Chondrocyte (in vitro differentiated cells): ENCODE measurements around the gene CAMKMT. TPM values are rescaled to one million over a fixed set of nuclear protein-coding genes. Genes with fewer than 3 reads are reported as not detected.

Experiments used
- DNase-seq: peaks from one replicate; pipeline ENCODE4 v3.0.0; 2021; ENCODE audit warnings: mixed read lengths, low spot score
- H3K27ac Mint-ChIP-seq: one replicate; pipeline ENCODE4 v1.8.0; 2021; ENCODE audit warnings: mild to moderate bottlenecking, moderate library complexity, mixed read lengths; ENCODE audit not compliant: unreplicated experiment
- H3K27me3 Mint-ChIP-seq: 2 replicates; pipeline ENCODE4 v1.8.0; 2021; ENCODE audit warnings: low read depth, mixed read lengths
- H3K36me3 Mint-ChIP-seq: 2 replicates; pipeline ENCODE4 v1.8.0; 2021; ENCODE audit warnings: low read depth, mixed read lengths
- H3K4me1 Mint-ChIP-seq: 2 replicates; pipeline ENCODE4 v1.8.0; 2021; ENCODE audit warnings: low read depth, mild to moderate bottlenecking, mixed read lengths
- H3K4me3 Mint-ChIP-seq: one replicate; pipeline ENCODE4 v1.8.0; 2021; ENCODE audit warnings: mild to moderate bottlenecking, moderate library complexity, mixed read lengths; ENCODE audit not compliant: unreplicated experiment
- H3K9me3 Mint-ChIP-seq: 2 replicates; pipeline ENCODE4 v1.8.0; 2021; ENCODE audit warnings: low read depth, mixed read lengths
- total RNA-seq: library from RNA; stranded (reverse); gene quantifications from 3 replicates; pipeline ENCODE4 v1.2.1, GENCODE V29; 2021
- TF ChIP-seq, protein P1 (sequence below): fragments of 200-600 bp; sonication (generic); IDR thresholded peaks from 2 replicates; pipeline ENCODE4 v1.5.0; 2021; ENCODE audit warnings: antibody characterized with exemption, mild to moderate bottlenecking, moderate library complexity

CAMKMT gene
- total RNA-seq, 1 donor from 2014 or later: 6.5 TPM

DNA sequence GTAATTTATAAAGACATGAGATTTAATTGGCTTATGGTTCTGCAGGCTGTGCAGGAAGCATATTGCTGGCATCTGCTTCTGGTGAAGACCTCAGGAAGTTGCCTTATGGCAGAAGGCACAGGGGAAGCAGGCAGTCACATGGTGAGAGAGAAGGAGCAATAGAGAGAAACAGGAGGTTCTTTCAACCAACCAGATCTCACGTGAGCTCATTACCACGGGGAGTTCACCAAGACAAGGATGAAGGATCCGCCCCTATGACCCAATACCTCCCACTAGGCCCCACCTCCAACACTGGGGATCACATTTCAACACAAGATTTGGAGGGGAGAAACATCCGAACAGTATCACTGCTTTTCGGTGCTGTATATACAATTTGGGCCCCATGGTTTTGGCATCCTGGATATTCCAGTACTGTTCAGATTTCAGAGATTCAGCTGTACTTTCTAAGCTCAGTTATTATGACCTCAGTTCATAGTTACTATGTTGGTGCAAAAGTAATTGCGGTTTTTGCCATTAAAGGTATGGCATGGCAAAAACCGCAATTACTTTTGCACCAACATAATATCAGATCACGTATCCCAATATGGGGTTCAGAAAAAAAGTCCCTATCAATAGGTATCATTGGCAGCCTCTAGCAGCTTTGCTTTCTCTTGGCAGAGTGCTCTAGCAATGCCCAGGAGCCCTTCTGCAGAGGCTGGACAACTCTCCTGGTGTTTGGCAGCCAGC, 390.2 kb downstream of the CAMKMT start:
- H3K4me1 Mint-ChIP-seq: no peaks in the 10 kb centered on the region
- no peak overlapping the region for H3K4me3 Mint-ChIP-seq
- DNase-seq: no peak
- no peak overlapping the region for H3K27ac Mint-ChIP-seq
- no peaks in the 10 kb centered on the region for H3K27me3 Mint-ChIP-seq
- H3K36me3 Mint-ChIP-seq: peaks cover 1% of the 10 kb centered on the region
- no peaks in the 10 kb centered on the region for H3K9me3 Mint-ChIP-seq
- TF ChIP-seq, protein P1, sequence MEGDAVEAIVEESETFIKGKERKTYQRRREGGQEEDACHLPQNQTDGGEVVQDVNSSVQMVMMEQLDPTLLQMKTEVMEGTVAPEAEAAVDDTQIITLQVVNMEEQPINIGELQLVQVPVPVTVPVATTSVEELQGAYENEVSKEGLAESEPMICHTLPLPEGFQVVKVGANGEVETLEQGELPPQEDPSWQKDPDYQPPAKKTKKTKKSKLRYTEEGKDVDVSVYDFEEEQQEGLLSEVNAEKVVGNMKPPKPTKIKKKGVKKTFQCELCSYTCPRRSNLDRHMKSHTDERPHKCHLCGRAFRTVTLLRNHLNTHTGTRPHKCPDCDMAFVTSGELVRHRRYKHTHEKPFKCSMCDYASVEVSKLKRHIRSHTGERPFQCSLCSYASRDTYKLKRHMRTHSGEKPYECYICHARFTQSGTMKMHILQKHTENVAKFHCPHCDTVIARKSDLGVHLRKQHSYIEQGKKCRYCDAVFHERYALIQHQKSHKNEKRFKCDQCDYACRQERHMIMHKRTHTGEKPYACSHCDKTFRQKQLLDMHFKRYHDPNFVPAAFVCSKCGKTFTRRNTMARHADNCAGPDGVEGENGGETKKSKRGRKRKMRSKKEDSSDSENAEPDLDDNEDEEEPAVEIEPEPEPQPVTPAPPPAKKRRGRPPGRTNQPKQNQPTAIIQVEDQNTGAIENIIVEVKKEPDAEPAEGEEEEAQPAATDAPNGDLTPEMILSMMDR: no peak

GRCh38 chr2:44752761-44753160, 391.0 kb downstream of the CAMKMT start:
- no peaks in the 10 kb centered on the region for H3K27me3 Mint-ChIP-seq
- no peaks in the 10 kb centered on the region for H3K4me1 Mint-ChIP-seq
- TF ChIP-seq, protein P1: no peak
- H3K9me3 Mint-ChIP-seq: no peaks in the 10 kb centered on the region
- DNase-seq: no peak
- peaks cover 1% of the 10 kb centered on the region for H3K36me3 Mint-ChIP-seq
- no peak overlapping the region for H3K4me3 Mint-ChIP-seq
- H3K27ac Mint-ChIP-seq: no peak overlapping the region

- TF ChIP-seq, protein P1: no peak
- H3K4me3 Mint-ChIP-seq: no peak overlapping the region
- no peak for DNase-seq
- no peak overlapping the region for H3K27ac Mint-ChIP-seq
- no peaks in the 10 kb centered on the region for H3K9me3 Mint-ChIP-seq
- H3K36me3 Mint-ChIP-seq: peaks cover 1% of the 10 kb centered on the region
- H3K4me1 Mint-ChIP-seq: no peaks in the 10 kb centered on the region
- H3K27me3 Mint-ChIP-seq: no peaks in the 10 kb centered on the region
Measured at GRCh38 chr2:44753552-44754285, 392.0 kb downstream of the CAMKMT start.

- H3K9me3 Mint-ChIP-seq: no peaks in the 10 kb centered on the region
- H3K4me1 Mint-ChIP-seq: no peaks in the 10 kb centered on the region
- H3K27ac Mint-ChIP-seq: no peak overlapping the region
- peaks cover 2% of the 10 kb centered on the region for H3K36me3 Mint-ChIP-seq
- no peak for DNase-seq
- TF ChIP-seq, protein P1: no peak
- peaks cover 13% of the 10 kb centered on the region for H3K27me3 Mint-ChIP-seq
- no peak overlapping the region for H3K4me3 Mint-ChIP-seq
Measured at GRCh38 chr2:44758591-44758990, 396.8 kb downstream of the CAMKMT start.

GRCh38 chr2:44759823-44760222, 398.1 kb downstream of the CAMKMT start:
- H3K9me3 Mint-ChIP-seq: no peaks in the 10 kb centered on the region
- H3K4me3 Mint-ChIP-seq: no peak overlapping the region
- no peaks in the 10 kb centered on the region for H3K4me1 Mint-ChIP-seq
- TF ChIP-seq, protein P1: no peak
- peaks cover 13% of the 10 kb centered on the region for H3K27me3 Mint-ChIP-seq
- H3K36me3 Mint-ChIP-seq: peaks cover 2% of the 10 kb centered on the region
- no peak for DNase-seq
- H3K27ac Mint-ChIP-seq: no peak overlapping the region
